Gastroesophageal sphincter (tissue), 4 donors: ENCODE data around the gene C5orf46. TPM values are rescaled to one million over a fixed set of nuclear protein-coding genes. Genes with fewer than 3 reads are reported as not detected.

Source experiments
- ATAC-seq: fragments of 150-250 bp; one replicate; pipeline ENCODE4 v1.9.1; 2016; ENCODE audit warnings: mild to moderate bottlenecking, moderate library complexity
- H3K27ac ChIP-seq, 4 donors: fragments of 200-600 bp; sonication (generic) in 3 of 4; 1 replicate in 3 of 4; 2 replicates in 1 of 4; pipeline ENCODE4 v1.5.1; 2016 to 2019
- H3K27me3 ChIP-seq: fragments of 200-600 bp; sonication (generic); one replicate; pipeline ENCODE4 v1.5.1; 2019
- H3K36me3 ChIP-seq, 2 donors: fragments of 200-600 bp; sonication (generic); one replicate each; pipeline ENCODE4 v1.5.1; 2019; ENCODE audit warnings: control low read depth in 1 of 2
- H3K4me1 ChIP-seq, 3 donors: fragments of 200-600 bp; sonication (generic); 1 replicate in 2 of 3; 2 replicates in 1 of 3; pipeline ENCODE4 v1.5.1; 2016 to 2019; ENCODE audit warnings: control low read depth in 2 of 3
- H3K4me3 ChIP-seq, 2 donors: fragments of 200-600 bp; sonication (generic); one replicate each; pipeline ENCODE4 v1.5.1; 2019; ENCODE audit warnings: mild to moderate bottlenecking in 1 of 2, moderate library complexity in 1 of 2
- H3K9me3 ChIP-seq, 3 donors: fragments of 200-600 bp; sonication (generic); one replicate each; pipeline ENCODE4 v1.5.1; 2017 to 2019; ENCODE audit warnings: control low read depth in 2 of 3
- CTCF ChIP-seq, 4 experiments: fragments of 200-600 bp in 2 of 4; fragments of 450-650 bp in 2 of 4; sonication (generic) in 1 of 4; IDR thresholded peaks; one replicate each; pipeline ENCODE4 v1.5.1; 2017 to 2019; ENCODE audit warnings: antibody characterized with exemption in 4 of 4, mild to moderate bottlenecking in 2 of 4, moderate library complexity in 2 of 4
- EP300 ChIP-seq: sonication (generic); formaldehyde crosslinking; IDR thresholded peaks from one replicate; pipeline ENCODE4 v1.6.1; 2017; ENCODE audit warnings: antibody characterized with exemption, mild to moderate bottlenecking
- POLR2A ChIP-seq, 2 donors: fragments of 450-650 bp; IDR thresholded peaks; one replicate each; pipeline ENCODE4 v1.6.1; 2017; ENCODE audit warnings: antibody characterized with exemption in 2 of 2, mild to moderate bottlenecking in 2 of 2, moderate library complexity in 1 of 2
- POLR2AphosphoS5 ChIP-seq: sonication (generic); formaldehyde crosslinking; IDR thresholded peaks from one replicate; pipeline ENCODE4 v1.6.1; 2017; ENCODE audit warnings: antibody characterized with exemption
- WGBS, 2 donors: methylation state at CpG; one replicate each; pipeline ENCODE4 v1.1.5; 2018; ENCODE audit warnings: low coverage in 1 of 2; 5-methylcytosine and 5-hydroxymethylcytosine counted together
- total RNA-seq, 4 donors: library from RNA; depleted of rRNA; stranded (reverse); fragments of >200 nt; gene quantifications; one replicate each; pipeline ENCODE4 v1.1.0, GENCODE V29; 2016

Gene C5orf46
- total RNA-seq, 4 donors from 2014 or later = not detected

DNA sequence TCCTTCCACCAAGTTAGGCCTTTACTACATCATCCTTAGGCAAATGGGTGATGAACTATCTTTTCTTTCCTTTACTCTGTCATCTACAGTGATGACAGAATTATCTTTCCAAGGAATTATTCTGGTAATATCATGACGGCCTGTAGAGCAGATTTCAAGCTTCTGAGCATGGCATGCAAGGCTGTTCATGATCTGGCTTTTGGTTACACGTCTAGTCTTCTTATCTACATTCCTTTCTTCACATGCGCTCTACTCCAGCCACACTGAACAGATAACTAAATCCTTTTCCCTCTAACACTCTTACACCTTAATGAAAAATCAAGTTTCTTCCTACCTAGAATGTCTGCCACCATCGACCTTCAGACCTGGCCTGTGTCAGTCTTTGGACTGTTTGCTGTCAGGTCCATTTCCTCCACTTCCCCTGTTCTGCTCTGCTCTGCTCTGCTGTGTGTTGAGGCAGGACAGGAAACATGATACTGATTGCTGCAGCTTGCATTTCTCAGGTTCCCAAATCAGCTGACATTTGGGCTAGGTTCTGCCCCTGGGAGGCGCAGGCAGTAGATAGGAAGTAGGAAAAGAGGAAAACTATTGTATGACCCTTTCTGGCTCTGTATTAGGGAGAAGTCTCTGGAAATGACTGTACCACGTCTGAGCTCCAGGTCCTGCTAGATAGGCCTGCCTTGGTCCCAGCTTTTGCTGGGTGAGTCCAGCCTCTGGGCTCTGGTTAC lies 23.6 kb downstream of the C5orf46 start:
- Histone ChIP-seq H3K9me3 (no peaks in the 10 kb centered on the region), H3K27me3 (no peaks in the 10 kb centered on the region), H3K27ac (no peak overlapping the region), H3K4me1 (no peaks in the 10 kb centered on the region), H3K4me3 (no peak overlapping the region), H3K36me3 (no peaks in the 10 kb centered on the region)
- WGBS, 2 donors = 51 to 68% methylated on average over 5 to 6 of the region's 6 CpGs
- no peak for TF ChIP-seq CTCF (IDR thresholded peaks at IDR 0.05)
- TF ChIP-seq POLR2A (IDR thresholded peaks at IDR 0.05) = no peak
- ATAC-seq = no peak

GRCh38 chr5:147880487-147880886 lies 25.9 kb downstream of the C5orf46 start:
- no peak for ATAC-seq
- 70 to 94% methylated on average over 1 to 2 of the region's 2 CpGs for WGBS, 2 donors
- no peak for TF ChIP-seq EP300
- no peak for TF ChIP-seq POLR2A (IDR thresholded peaks at IDR 0.05)
- no peak for TF ChIP-seq POLR2AphosphoS5
- TF ChIP-seq CTCF (IDR thresholded peaks at IDR 0.05) = no peak
- Histone ChIP-seq H3K4me3 (no peak overlapping the region), H3K27me3 (no peaks in the 10 kb centered on the region), H3K36me3 (no peaks in the 10 kb centered on the region), H3K4me1 (no peaks in the 10 kb centered on the region), H3K9me3 (no peaks in the 10 kb centered on the region), H3K27ac (no peak overlapping the region)

DNA sequence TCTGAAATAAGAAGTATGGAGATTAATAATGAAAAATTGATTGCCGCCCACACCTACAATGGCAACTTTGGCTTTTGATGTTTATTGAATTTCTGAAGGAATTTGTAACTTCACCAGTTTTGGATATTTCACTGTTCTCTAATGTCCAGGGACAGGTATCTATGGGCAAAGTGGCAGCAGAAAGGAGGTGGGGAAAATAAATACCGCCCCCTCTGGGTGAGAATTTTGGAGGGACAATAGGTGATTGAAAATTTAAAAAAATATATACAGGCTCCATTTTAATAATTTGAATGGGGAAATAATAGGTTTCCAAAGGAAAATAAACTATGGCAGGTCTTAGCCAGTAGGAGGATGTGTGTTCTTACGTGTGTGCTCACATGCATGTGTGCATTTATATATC lies 26.6 kb downstream of the C5orf46 start:
- H3K36me3 ChIP-seq = no peaks in the 10 kb centered on the region
- H3K27me3 ChIP-seq = no peaks in the 10 kb centered on the region
- H3K4me1 ChIP-seq = no peaks in the 10 kb centered on the region
- no peak overlapping the region for H3K27ac ChIP-seq
- no peak overlapping the region for H3K4me3 ChIP-seq
- H3K9me3 ChIP-seq = no peaks in the 10 kb centered on the region
- ATAC-seq = no peak
- no peak for TF ChIP-seq EP300
- 86 to 92% methylated on average over 3 of the region's 3 CpGs for WGBS, 2 donors

DNA sequence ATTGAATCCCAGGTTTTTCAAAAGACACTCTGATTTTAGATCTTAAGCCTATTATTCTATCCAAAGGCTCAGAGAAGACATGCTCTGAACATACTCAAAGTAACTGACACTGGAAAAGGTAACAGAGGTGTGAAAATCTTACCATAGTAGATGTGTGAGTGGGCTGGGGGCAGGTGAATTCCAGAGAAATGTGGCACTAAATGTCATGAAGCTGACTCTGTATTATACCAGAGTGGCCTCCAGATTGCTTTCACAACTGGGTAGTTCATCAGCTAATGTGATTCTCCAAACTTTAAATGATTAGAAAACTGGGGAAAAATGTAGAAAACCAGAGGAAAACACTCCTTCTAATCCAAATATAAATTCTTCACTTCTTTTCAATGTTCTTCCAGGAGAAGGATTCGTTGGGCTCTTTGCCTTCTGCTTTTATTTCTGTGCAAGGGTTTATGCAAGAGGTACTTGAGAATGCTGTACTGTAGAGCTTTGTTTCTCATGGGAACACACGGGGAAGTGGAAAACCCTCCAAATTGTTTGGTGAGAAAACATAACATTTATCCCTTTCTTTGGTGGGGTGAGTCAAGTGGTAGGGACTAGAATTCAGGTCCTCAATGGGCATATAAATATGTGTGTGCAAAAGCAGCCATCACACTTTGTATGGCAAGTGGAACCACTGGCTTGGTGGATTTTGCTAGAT lies 28.1 kb downstream of the C5orf46 start, which contains the start of gene SCGB3A2:
SCGB3A2 (plus strand) TSS at position 646 of the 694 bp plus-strand sequence. CDS start 93 bp downstream, outside the sequence.
- Histone ChIP-seq H3K27me3 (no peaks in the 10 kb centered on the region), H3K9me3 (no peaks in the 10 kb centered on the region), H3K4me3 (no peak within 1 kb of the TSS), H3K4me1 (no peaks in the 10 kb centered on the region), H3K36me3 (no peaks in the 10 kb centered on the region), H3K27ac (no peak within 1 kb of the TSS)
- no peak for ATAC-seq
- 50 to 59% methylated on average over 2 of the region's 2 CpGs for WGBS, 2 donors
- TF ChIP-seq POLR2A (IDR thresholded peaks at IDR 0.05) = no peak
- TF ChIP-seq EP300 = no peak
- no peak for TF ChIP-seq CTCF (IDR thresholded peaks at IDR 0.05)
- no peak for TF ChIP-seq POLR2AphosphoS5

GRCh38 chr5:147876626-147877025 lies 29.7 kb downstream of the C5orf46 start:
- Histone ChIP-seq H3K27me3 (no peaks in the 10 kb centered on the region), H3K36me3 (no peaks in the 10 kb centered on the region), H3K9me3 (no peaks in the 10 kb centered on the region), H3K4me1 (no peaks in the 10 kb centered on the region), H3K4me3 (no peak overlapping the region), H3K27ac (no peak overlapping the region)
- 67% methylated on average over 2 of the region's 2 CpGs; no CpG with 5 or more reads in 1 of the 2 donors for WGBS, 2 donors
- TF ChIP-seq POLR2AphosphoS5 = no peak
- no peak for TF ChIP-seq EP300
- no peak for TF ChIP-seq CTCF (IDR thresholded peaks at IDR 0.05)
- no peak for TF ChIP-seq POLR2A (IDR thresholded peaks at IDR 0.05)
- ATAC-seq = no peak
